ENCODE measurements around the gene MS4A10.

Gene MS4A10

GRCh38 chr11:60774726-60775125, 10.4 kb upstream of the MS4A10 start:
- H3K4me3 ChIP-seq (ENCODE audit: low read depth, low read length) = no peak overlapping the region
- TF ChIP-seq CTCF (IDR thresholded peaks at IDR 0.05; ENCODE audit: low read depth, low read length) = no peak

DNA sequence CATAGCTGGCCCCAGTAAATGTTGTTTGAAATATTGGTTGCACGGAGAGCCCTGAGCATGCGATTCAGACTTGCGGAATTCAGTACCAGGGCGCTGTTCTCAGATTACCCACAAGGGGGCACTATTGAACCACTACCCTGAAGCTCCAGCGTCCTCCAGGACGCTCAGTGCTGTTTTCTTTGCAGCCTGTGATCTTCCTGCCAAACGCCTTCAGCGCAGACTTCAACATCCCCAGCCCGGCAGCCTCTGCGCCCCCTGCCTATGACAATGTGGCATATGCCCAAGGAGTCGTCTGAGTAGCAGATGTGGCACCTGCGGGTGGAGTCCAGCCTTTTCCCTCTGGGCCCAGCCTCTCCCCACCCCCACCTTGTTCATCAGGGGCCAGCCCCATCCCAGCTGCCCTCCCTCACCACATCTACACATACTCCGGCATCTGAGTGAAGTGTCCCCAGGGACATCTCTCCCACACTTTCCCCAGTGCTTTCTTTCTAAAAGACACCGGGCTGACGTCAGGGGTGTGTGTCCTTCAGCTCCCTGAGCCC, 9.6 kb upstream of the MS4A10 start:
- TF ChIP-seq CTCF (IDR thresholded peaks at IDR 0.05; ENCODE audit: low read depth, low read length) = peak; percentile 92
- no peak overlapping the region for H3K4me3 ChIP-seq (ENCODE audit: low read depth, low read length)

GRCh38 chr11:60776167-60776566, 9.0 kb upstream of the MS4A10 start:
- TF ChIP-seq CTCF (IDR thresholded peaks at IDR 0.05; ENCODE audit: low read depth, low read length) = no peak
- no peak overlapping the region for H3K4me3 ChIP-seq (ENCODE audit: low read depth, low read length)

GRCh38 chr11:60777106-60777505, 8.0 kb upstream of the MS4A10 start:
- H3K4me3 ChIP-seq (ENCODE audit: low read depth, low read length) = no peak overlapping the region
- no peak for TF ChIP-seq CTCF (IDR thresholded peaks at IDR 0.05; ENCODE audit: low read depth, low read length)

DNA sequence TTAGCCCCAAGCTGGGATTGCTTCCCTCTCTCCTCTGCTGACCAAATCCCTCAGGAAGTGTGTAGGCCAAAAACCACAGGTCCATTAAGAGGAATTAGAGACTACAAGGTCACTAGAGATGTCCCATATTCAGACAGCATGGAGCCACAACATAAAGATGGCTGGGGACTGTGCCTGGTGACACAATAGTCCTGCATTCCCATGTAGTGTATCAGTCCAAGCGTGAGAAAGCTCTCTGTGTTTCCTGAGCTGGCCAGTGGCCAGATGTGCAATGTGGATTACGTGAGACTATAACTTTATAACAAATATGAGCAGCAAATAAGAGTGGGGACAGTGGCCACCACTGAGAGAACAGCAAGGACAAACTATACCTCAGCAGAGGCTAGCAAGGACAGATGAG, 7.6 kb upstream of the MS4A10 start:
- no peak for TF ChIP-seq CTCF (IDR thresholded peaks at IDR 0.05; ENCODE audit: low read depth, low read length)
- no peak overlapping the region for H3K4me3 ChIP-seq (ENCODE audit: low read depth, low read length)

GRCh38 chr11:60780065-60780464, 5.1 kb upstream of the MS4A10 start:
- no peak for TF ChIP-seq CTCF (IDR thresholded peaks at IDR 0.05; ENCODE audit: low read depth, low read length)
- no peak overlapping the region for H3K4me3 ChIP-seq (ENCODE audit: low read depth, low read length)

DNA sequence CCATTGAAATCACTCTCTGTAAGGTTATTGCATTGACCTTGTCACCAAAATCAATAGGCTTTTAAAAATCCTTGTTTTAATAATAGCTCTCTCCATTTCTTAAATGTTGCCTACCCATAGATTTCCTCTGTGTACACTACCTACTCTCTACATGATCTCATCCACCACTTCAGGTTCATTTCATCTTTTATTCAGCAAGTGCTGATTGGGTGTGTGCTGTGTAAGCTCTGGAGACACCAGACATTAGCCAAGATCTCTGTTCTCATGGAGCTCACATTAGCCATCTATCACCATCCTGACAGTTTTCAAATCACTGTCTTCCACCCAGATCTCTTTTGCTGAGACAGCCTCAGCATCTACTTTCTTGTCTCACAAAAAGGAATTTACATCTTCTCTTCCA, 4.4 kb upstream of the MS4A10 start:
- no peak overlapping the region for H3K4me3 ChIP-seq (ENCODE audit: low read depth, low read length)
- TF ChIP-seq CTCF (IDR thresholded peaks at IDR 0.05; ENCODE audit: low read depth, low read length) = no peak
